ENCODE results near the gene CLCN3. TPM values are rescaled to one million over a fixed set of nuclear protein-coding genes. Genes with fewer than 3 reads are reported as not detected.

CLCN3 gene
- total RNA-seq, 4 donors from 2014 or later, result 43.7 to 58.5 (median 51.7) TPM

DNA sequence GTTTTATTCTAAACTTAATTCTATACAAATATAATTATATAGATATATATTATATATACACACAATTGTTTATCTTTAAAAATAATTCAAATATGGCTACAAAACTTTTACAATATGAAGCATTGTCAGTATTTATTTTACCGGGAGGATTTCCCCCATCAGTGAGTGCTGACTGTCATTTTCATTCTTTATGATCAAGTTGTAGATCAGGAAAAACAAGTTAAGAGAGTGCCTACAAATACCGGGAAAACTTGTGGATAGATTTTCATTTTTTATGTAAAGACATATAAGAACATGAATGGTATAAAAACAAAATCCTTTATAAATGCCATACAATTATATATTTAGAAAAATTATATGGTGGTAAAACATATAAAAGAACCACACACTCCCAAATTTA lies 37.8 kb downstream of the CLCN3 start:
- H3K27ac ChIP-seq, result no peak overlapping the region
- TF ChIP-seq POLR2A (IDR thresholded peaks at IDR 0.05) (no peak), POLR2AphosphoS5 (IDR thresholded peaks at IDR 0.05) (no peak), EP300 (IDR thresholded peaks at IDR 0.05) (no peak)
- TF ChIP-seq, protein P1, sequence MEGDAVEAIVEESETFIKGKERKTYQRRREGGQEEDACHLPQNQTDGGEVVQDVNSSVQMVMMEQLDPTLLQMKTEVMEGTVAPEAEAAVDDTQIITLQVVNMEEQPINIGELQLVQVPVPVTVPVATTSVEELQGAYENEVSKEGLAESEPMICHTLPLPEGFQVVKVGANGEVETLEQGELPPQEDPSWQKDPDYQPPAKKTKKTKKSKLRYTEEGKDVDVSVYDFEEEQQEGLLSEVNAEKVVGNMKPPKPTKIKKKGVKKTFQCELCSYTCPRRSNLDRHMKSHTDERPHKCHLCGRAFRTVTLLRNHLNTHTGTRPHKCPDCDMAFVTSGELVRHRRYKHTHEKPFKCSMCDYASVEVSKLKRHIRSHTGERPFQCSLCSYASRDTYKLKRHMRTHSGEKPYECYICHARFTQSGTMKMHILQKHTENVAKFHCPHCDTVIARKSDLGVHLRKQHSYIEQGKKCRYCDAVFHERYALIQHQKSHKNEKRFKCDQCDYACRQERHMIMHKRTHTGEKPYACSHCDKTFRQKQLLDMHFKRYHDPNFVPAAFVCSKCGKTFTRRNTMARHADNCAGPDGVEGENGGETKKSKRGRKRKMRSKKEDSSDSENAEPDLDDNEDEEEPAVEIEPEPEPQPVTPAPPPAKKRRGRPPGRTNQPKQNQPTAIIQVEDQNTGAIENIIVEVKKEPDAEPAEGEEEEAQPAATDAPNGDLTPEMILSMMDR (IDR thresholded peaks at IDR 0.05), result no peak
- no peaks in the 10 kb centered on the region for H3K9me3 ChIP-seq
- H3K27me3 ChIP-seq, result no peaks in the 10 kb centered on the region
- no peaks in the 10 kb centered on the region for H3K36me3 ChIP-seq
- DNase-seq (ENCODE audit: low spot score in 2 of 2), result no peak
- peaks cover 34% of the 10 kb centered on the region for H3K4me1 ChIP-seq
- WGBS, result 50% methylated on average over 2 of the region's 2 CpGs
- no peak overlapping the region for H3K4me3 ChIP-seq

DNA sequence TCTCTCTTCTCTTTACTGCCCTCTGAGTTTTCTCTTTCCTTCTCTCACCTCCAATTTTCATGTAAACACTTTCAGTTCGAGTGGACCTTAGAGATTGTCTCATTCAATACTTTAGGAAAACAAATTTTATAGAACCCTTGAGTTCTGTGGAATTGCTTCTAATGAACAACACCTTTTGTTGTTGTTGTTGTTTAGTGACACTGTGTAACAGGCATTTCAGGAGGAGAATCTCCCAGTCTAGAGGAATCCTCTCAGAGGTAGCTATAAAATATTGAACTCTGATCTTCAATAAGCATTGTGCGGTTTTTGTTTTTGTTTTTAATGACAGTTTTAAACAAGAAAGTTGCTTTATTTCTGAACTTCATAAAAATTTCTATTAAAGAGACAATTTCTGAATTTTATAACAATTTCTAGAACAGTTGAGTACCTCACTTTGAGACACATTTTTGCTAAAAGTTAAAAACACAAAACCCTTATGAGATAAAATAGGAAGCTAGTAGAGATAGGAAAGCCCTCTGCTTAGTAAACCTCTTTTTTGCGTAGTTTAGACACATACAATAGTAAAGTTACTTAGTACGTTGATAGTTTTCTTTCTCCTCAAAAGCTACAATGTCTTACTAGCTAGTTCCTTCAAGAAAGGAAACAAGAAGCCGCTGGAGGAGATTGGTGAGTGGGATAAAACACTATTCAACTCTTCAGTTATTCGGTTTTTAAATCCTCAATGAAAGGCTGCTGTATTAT lies 38.8 kb downstream of the CLCN3 start:
- H3K27ac ChIP-seq, result peak overlapping the region; percentile 89
- H3K9me3 ChIP-seq, result no peaks in the 10 kb centered on the region
- no peaks in the 10 kb centered on the region for H3K27me3 ChIP-seq
- H3K4me3 ChIP-seq, result peak overlapping the region; percentile 54
- peaks cover 38% of the 10 kb centered on the region for H3K4me1 ChIP-seq
- no peaks in the 10 kb centered on the region for H3K36me3 ChIP-seq
- 67% methylated on average over 6 of the region's 6 CpGs for WGBS
- no peak for TF ChIP-seq POLR2A (IDR thresholded peaks at IDR 0.05)
- TF ChIP-seq POLR2AphosphoS5 (IDR thresholded peaks at IDR 0.05), result no peak
- TF ChIP-seq, protein P1 (IDR thresholded peaks at IDR 0.05), result no peak
- no peak for TF ChIP-seq EP300 (IDR thresholded peaks at IDR 0.05)
- no peak for DNase-seq (ENCODE audit: low spot score in 2 of 2)

DNA sequence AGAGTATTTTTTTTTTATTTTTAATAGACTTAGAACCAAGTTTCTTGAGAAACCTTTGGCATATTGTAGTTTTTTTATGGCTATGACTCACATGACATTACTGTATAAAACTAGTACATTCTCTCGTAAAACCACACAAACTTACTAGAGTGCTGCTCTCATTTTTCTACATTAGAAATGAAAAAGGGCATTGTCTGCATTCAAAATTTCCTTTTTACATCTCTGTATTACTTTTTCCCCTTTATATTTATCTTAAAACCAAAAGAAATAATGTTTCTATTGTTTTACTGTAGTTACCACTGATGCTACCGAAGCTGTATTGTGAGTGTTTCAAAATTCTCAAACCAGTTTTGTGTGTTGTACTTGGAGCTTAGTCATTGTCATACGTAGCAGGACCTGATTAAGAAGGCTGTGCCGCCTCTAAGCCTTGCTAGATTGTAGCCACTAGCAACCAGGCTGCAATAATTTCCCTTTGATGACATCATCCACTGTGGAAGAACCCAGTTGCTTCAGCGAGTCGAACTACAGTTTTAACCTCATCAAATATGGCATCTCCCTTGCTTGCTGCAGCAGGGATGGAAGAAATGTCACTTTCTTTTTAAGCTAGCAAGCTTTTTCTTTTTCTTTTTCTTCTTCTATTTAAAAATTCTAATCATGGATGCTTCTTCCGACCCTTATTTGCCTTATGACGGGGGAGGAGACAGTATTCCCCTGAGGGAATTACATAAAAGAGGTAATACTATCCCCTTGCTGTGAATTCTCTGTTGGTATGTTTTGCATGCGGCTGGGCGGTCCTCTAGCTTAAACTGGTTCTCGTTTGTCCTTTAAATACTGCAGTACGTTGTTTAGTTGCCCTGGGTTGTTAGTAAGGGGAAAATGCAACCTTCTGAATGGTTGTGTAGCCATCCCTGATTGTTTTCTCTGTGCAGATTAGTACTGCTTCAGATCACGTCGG lies 39.6 kb downstream of the CLCN3 start:
- H3K36me3 ChIP-seq, result no peaks in the 10 kb centered on the region
- H3K4me1 ChIP-seq, result peaks cover 45% of the 10 kb centered on the region
- H3K4me3 ChIP-seq, result peak overlapping the region; percentile 54
- no peaks in the 10 kb centered on the region for H3K9me3 ChIP-seq
- TF ChIP-seq, protein P1 (IDR thresholded peaks at IDR 0.05), result no peak
- TF ChIP-seq POLR2A (IDR thresholded peaks at IDR 0.05) (peak in 1 of 2 donors; percentile 38), EP300 (IDR thresholded peaks at IDR 0.05) (no peak), POLR2AphosphoS5 (IDR thresholded peaks at IDR 0.05) (peak in 2 of 3 donors; percentile 69 to 72)
- peak in 1 of 2 donors; percentile 80 for DNase-seq (ENCODE audit: low spot score in 2 of 2)
- WGBS, result 7% methylated on average over 14 of the region's 14 CpGs
- no peaks in the 10 kb centered on the region for H3K27me3 ChIP-seq
- H3K27ac ChIP-seq, result peak overlapping the region; percentile 89

DNA sequence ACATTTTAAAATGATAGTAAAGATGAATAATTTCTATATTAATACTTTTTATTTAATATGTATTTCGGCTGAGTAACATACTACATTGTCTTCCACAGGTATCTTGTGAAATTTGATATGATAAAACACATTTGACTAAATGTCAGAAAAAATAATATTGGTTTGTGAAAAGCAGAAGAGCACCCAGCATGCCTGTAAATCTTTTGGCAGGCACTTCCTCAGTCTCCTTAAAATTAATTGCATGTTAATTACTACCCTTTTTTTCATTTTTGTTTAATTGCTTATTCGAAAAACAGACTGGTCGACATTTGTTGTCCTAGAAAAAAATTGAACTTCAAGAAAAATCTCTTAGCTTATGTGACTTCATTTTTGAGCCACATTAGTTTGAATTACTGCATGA lies 40.6 kb downstream of the CLCN3 start:
- H3K4me1 ChIP-seq, result peaks cover 45% of the 10 kb centered on the region
- no peaks in the 10 kb centered on the region for H3K27me3 ChIP-seq
- no peaks in the 10 kb centered on the region for H3K36me3 ChIP-seq
- H3K27ac ChIP-seq, result peak overlapping the region; percentile 89
- TF ChIP-seq, protein P1 (IDR thresholded peaks at IDR 0.05), result no peak
- TF ChIP-seq EP300 (IDR thresholded peaks at IDR 0.05), result no peak
- TF ChIP-seq POLR2AphosphoS5 (IDR thresholded peaks at IDR 0.05), result no peak
- no peak for TF ChIP-seq POLR2A (IDR thresholded peaks at IDR 0.05)
- DNase-seq (ENCODE audit: low spot score in 2 of 2), result no peak
- 61% methylated on average over 3 of the region's 3 CpGs for WGBS
- no peaks in the 10 kb centered on the region for H3K9me3 ChIP-seq
- peak overlapping the region; percentile 54 for H3K4me3 ChIP-seq

DNA sequence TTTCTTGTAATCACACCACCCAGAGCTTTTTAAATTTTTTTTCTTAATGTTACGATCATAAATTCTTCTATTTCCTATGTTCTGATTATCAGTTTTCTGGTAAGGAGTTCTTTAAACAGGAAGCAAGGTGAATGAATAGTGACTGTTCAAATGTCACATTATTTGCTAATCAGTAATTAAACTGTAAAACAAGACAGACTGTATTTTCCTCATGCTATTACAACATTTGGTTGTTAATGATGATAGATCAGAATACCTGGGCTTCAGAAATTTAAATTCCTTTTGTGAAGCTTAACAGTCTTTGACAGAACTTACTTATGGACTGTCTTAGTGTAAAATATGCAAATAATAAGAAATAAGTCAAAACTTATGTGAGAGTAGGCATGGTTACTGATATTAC lies 41.4 kb downstream of the CLCN3 start:
- Histone ChIP-seq H3K4me1 (peaks cover 45% of the 10 kb centered on the region), H3K27ac (no peak overlapping the region)

More for the DNA sequence above, 41.4 kb downstream of the CLCN3 start:
- TF ChIP-seq POLR2AphosphoS5 (IDR thresholded peaks at IDR 0.05) (no peak), EP300 (IDR thresholded peaks at IDR 0.05) (no peak), POLR2A (IDR thresholded peaks at IDR 0.05) (no peak)
- TF ChIP-seq, protein P1 (IDR thresholded peaks at IDR 0.05), result no peak
- Histone ChIP-seq H3K4me3 (no peak overlapping the region), H3K9me3 (no peaks in the 10 kb centered on the region), H3K27me3 (no peaks in the 10 kb centered on the region), H3K36me3 (no peaks in the 10 kb centered on the region)
- 90% methylated on average over 1 of the region's 1 CpG for WGBS
- no peak for DNase-seq (ENCODE audit: low spot score in 2 of 2)
